Fibroblast of gingiva (primary cell): Measurements from ENCODE around the gene BACE1.
"Not testable (repeated sequence)": the region's sequence is repeated elsewhere in the genome, so short reads cannot be mapped to it uniquely, and the experiment has no call there.

Experiments
- DNase-seq: peaks from one replicate; pipeline ENCODE4 v3.0.0-alpha.2; 2011; ENCODE audit warnings: low read depth

Gene BACE1

DNA sequence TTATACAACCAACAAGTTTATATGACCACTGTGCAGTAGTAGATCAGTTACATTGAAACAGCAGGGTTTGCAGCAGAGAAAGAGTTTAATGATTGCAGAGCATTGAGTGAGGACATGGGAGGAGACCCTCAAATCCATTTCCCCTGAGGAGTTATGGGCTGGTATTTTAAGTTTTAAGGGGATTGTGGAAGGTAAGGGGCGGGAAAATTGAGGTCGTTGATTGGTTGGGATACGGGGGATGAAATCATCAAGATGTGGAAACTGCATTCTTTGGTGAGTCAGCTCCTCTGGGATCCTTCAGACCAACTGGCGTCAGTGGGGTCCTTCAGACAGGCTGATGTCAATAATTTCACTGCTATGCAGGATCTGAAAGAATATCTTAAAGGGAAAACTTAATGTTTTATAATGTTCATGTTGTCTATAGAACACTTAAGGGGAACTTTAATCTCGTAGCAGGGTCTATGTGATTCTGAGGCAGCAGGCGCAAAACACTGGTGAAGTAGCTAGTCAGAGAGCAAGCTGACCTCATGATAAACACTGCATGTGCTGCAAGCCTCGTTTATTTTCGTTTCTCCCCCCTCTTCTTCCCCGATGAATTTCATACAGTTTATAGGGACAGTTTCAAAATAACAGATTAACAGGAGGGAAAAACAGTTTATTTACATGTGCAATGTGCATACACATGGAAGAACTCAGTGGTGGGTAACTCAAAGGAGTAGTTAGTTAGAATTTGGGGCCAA is 42.3 kb downstream of the BACE1 start:
- DNase-seq: peak; percentile 74

DNA sequence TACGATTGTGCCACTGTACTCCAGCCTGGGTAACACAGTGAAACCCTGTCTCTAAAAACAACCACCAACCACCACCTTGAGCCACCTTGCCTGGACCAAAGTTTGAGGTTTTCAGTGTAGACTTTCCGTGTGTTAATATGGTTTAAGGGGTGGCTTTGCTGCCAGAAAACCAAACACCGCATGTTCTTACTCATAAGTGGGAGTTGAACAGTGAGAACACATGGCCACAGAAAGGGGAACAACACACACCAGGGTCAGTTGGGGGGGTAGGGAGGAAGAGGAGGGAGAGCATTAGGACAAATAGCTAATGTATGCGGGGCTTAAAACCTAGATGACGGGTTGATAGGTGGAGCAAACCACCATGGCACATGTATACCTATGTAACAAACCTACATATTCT is 43.9 kb downstream of the BACE1 start:
- DNase-seq: not testable (repeated sequence)

DNA sequence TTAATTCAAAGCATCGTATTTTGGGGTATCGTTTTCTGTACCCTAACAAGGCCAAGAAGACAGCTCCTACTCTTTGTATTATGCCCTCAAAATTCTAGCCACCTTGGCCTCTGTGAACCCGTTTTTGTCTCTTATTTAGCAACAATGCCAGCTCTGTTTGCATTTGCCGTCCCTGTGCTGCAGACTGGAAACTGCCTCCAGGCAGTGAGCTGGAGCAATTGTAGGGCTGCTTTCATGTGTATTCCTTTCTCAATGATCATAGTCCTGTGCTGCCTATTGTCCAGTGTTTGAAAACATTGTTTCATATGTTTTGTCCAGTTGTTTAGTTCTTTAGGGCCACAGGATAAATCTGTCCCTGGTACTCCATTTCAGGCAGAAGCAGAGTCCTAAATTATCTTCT is 44.8 kb downstream of the BACE1 start:
- DNase-seq: no peak

DNA sequence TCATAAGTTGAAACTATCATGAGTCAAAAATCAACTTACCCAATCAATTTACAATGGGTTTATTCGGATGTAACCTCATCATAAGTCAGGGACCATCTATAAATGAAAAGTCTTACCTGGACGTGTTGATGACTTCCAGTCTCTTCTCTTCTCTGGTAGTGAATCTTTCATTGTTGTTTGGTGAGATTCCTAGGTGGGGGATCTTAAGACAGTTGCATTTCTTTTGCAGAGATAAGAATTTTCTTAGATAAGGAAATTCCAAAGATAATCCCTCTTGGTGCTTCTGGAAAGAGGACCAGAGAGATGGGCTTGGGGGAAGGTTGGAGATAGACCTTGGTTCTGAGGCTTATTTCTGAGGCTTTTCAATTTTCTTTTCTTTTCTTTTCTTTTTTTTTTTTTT is 46.2 kb downstream of the BACE1 start:
- no peak for DNase-seq

DNA sequence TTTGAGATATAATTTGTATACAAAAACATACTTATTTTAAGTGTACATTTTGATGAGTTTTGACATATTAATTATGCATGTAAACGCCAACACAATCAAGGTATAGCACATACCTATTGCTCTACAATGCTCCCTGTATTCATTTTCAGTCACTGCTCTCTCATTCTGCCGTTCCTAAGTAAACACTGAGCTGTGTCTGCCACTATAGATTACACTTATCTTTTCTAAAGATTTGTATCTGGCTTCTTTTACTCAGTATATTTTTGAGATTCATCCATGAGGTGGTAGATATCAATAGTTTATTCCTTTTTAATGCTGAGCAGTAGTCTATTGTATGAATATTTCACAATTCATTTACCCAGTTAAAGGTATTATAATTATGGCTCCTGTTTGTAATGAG is 50.3 kb downstream of the BACE1 start:
- no peak for DNase-seq

DNA sequence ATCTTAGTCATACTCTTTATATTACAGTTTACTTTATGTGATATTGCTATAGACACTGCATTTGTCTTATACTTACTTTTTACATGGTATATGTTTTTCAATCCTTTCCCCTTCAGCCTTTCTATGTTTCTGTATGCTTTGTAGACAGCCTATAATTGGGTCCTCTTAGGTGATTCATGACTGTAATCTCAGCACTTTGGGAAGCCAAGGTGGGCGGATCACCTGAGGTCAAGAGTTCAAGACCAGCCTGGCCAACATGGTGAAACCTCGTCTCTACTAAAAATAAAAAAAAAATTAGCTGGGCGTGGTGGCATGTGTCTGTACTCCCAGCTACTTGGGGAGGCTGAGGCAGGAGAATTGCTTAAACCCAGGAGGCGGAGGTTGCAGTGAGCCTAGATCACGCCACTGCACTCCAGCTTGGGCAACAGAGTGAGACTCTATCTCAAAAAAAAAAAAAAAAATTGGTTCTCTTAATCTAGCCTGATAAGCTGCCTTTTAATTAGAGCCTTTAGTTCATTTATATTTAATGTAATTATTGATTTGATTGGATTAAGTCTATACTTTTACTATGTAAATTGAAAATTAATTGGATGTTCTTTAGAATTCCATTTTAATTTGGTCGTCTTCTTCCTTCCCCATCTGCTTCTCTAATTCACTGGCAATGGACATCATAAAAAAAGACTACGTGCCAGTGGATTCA is 51.3 kb downstream of the BACE1 start:
- DNase-seq: not testable (repeated sequence)

DNA sequence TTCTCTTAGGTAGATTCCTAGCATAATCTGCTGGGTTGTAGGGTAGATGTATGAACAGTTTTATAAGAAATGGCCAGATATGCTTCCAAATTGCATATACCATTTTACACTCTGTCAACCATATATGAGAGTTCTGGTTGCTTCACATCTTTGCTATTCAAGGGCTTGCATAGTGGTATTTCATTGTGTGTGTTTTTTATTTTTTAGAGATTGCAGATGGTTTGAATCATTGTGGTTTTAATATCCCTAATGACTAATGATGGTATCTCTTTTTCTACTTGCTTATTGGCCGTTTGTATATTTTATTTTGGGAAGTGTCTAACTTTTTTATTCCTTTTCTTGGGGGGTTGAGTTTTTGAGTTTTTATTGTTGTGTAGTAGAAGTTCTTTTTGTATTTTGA is 56.6 kb downstream of the BACE1 start:
- DNase-seq: peak; percentile 56

DNA sequence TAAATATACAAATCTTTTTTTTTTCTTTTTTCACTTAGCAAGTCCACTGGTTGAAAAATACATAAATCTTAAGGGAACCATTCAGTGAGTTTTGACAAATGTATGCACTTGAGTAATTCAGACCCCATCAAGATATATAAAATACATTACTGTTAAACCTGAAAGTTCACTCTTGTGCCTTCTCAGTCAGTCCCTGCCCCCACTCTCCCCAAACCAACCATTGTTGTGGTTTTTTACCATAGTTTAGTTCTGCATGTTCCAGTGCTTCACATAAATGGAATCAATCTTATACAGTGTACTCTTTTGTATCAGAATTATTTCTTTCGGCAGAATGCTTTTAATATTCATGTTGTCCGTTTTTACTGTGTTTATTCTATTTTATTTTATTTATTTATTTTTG is 57.5 kb downstream of the BACE1 start:
- DNase-seq: no peak

DNA sequence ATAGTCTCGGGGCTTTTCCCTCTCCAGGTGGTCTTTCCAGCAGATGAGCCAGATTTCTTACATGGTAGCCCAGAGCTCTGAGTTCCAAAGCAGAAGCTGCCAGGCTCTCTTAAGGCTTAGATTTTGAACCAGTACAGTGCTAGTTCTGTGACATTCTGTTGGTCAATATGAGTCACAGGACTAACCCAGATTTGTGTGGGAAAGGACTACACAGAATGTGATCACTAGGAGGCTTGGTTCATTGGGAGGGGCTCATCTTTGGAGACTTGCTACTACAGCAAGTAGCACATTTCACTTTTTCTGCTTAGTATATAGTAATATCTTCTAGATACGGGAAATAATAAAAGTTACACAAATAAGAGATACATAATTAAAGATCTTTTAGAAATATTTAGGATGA is 59.5 kb downstream of the BACE1 start:
- DNase-seq: no peak

DNA sequence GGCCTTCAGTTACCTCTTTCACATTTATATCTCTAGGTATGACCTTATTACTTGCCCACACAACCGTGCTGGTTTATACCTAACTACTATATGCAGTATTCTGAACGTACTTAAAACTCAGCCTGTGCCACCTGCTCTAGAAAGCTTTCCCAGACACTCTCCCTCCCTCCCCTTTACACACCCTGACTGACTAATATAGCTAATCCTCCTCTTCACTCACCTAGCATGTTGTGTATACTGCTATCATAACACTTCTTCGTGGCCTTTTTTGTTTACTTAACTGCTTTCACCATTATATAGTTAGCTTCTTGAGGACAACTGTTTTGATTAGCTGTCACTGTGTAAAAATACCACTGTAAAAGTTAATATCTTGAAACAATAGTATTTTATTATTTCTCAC is 60.1 kb downstream of the BACE1 start:
- DNase-seq: no peak

DNA sequence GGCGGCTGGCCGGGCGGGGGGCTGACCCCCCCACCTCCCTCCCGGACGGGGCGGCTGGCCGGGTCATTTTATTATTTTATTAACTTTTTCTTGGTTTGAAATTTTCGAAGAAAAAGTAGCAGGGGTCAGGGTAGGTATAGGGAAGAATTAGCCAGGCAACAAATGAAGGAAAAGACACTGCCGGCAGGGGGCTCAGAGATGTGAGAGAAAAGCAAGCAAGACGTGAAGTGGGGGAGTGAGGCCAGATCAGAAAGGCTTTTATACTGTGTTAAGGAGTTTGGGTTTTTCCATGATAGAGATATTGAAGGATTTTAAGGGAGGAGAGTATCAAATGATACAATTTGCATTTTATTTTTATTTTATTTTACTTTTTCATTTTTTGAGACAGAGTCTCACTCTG is 64.5 kb downstream of the BACE1 start:
- DNase-seq: no peak

DNA sequence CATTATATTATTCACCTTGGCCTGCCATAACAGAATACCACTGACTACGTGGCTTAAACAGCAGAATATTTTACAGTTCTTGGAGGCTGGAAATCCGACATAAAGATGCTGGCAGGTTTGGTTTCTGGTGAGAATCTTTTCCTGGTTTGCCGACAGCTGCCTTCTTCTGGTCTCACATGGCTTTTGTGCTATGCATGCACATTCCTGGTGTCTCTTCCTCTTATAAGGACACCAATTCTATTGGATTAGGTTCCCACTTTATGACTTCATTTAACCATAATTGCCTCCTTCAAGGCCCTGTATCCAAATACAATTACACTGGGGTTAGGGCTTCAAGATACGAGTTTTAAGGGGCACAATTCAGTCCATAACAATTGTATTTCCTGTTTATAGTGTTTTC is 66.5 kb downstream of the BACE1 start:
- DNase-seq: no peak

DNA sequence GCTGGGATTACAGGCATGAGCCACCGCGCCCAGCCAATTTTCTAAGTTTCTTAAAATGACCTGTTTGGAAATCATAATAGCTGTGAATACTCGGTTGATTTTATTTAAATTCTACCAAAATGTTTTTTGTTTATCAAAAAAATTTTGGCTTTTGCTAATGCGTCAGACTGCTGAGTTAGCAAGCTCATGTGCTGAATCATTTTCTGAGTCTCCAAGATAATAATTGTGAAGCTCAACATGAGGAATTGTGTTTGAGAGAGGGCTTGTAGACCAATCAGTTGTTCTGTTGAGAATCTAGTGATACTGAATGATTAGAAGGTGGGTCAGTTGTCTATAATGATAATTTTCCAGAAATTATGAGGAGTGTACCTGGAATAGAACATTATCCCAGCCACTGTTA is 67.7 kb downstream of the BACE1 start:
- no peak for DNase-seq

DNA sequence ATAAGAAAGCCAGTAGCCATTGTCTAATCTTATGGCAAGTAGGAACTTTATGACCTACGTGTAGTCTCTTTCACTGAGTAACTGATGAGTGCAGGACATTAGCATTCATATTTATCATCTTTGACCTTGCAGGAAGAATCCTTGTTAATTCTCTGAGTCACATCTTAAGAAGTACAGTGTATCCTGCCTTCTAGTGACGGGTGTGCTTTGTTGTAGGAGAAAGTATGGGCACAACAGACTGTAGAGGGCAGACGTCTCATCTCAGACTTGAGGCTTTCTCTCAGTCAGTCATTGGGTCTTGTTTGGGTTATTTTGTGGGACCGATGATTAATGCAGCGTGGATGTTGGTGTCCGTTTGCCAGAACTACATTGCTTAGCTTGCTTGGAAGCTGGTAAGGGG is 76.8 kb downstream of the BACE1 start:
- DNase-seq: peak; percentile 86

DNA sequence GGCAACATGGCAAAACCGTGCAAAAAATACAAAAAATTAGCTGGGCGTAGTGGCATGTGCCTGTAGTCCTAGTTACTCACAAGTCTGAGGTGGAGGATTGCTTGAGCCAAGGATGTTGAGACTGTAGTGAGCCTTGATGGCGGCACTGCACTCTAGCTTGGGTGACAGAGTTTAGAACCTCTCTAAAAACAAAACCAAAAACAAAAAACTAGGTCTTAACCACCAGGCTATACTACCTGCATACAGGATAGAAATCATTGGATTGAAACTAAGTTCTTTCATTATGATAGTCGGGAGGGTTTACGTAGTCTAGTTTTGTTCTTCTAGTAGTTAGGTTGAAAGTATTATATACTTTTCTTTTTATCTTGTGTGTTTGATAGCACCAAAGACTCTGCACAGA is 77.8 kb downstream of the BACE1 start:
- no peak for DNase-seq
